ENCODE data around the gene HPS6. TPM values are rescaled to one million over a fixed set of nuclear protein-coding genes. Genes with fewer than 3 reads are reported as not detected.
A peak's percentile ranks its signal among the peaks of the same experiment; 100 is the strongest.
"Not testable (repeated sequence)": the region's sequence is repeated elsewhere in the genome, so short reads cannot be mapped to it uniquely, and the experiment has no call there.

Gene HPS6
- total RNA-seq, 1 donor, result 34.1 TPM

GRCh38 chr10:102038410-102038809, 26.7 kb upstream of the HPS6 start:
- DNase-seq (ENCODE audit: low read depth), result no peak
- H3K4me3 ChIP-seq (ENCODE audit: low read depth, low read length), result no peak overlapping the region
- TF ChIP-seq CTCF (IDR thresholded peaks at IDR 0.05; ENCODE audit: insufficient read depth, low read depth, low read length), result no peak

- H3K4me3 ChIP-seq (ENCODE audit: low read depth, low read length), result no peak overlapping the region
These were observed 24.7 kb upstream of the HPS6 start for GRCh38 chr10:102040305-102041050.

GRCh38 chr10:102045292-102045691, 19.9 kb upstream of the HPS6 start:
- DNase-seq (ENCODE audit: low read depth), result no peak
- no peak overlapping the region for H3K4me3 ChIP-seq (ENCODE audit: low read depth, low read length)
- TF ChIP-seq CTCF (IDR thresholded peaks at IDR 0.05; ENCODE audit: insufficient read depth, low read depth, low read length), result no peak

More at GRCh38 chr10:102040305-102041050, 24.7 kb upstream of the HPS6 start:
- TF ChIP-seq CTCF (IDR thresholded peaks at IDR 0.05; ENCODE audit: insufficient read depth, low read depth, low read length), result no peak
- DNase-seq (ENCODE audit: low read depth), result peak; percentile 19

- no peak overlapping the region for H3K4me3 ChIP-seq (ENCODE audit: low read depth, low read length)
- TF ChIP-seq CTCF (IDR thresholded peaks at IDR 0.05; ENCODE audit: insufficient read depth, low read depth, low read length), result no peak
- no peak for DNase-seq (ENCODE audit: low read depth)
These were observed 19.1 kb upstream of the HPS6 start for GRCh38 chr10:102046095-102046494.

- H3K4me3 ChIP-seq (ENCODE audit: low read depth, low read length), result peak overlapping the region; percentile 95
- not testable (repeated sequence) for DNase-seq (ENCODE audit: low read depth)
These were observed 10.1 kb upstream of the HPS6 start for GRCh38 chr10:102054881-102055646.

GRCh38 chr10:102055647-102056419, 9.3 kb upstream of the HPS6 start, which contains the start of gene ARMH3:
Gene ARMH3, minus strand, starts transcription at chr10:102056173. Its CDS starts 16,059 bp downstream, at chr10:102040114.
- peak within 1 kb of the TSS; percentile 95 for H3K4me3 ChIP-seq (ENCODE audit: low read depth, low read length)
- peak; percentile 97 for DNase-seq (ENCODE audit: low read depth)
- no peak for TF ChIP-seq CTCF (IDR thresholded peaks at IDR 0.05; ENCODE audit: insufficient read depth, low read depth, low read length)

- no peak for TF ChIP-seq CTCF (IDR thresholded peaks at IDR 0.05; ENCODE audit: insufficient read depth, low read depth, low read length)
- no peak for DNase-seq (ENCODE audit: low read depth)
- H3K4me3 ChIP-seq (ENCODE audit: low read depth, low read length), result no peak overlapping the region
These were observed 5.2 kb upstream of the HPS6 start for GRCh38 chr10:102059987-102060386.

Measured in fibroblast of villous mesenchyme (primary cell).